ENCODE data around the gene ADGRF5. TPM values are rescaled to one million over a fixed set of nuclear protein-coding genes. Genes with fewer than 3 reads are reported as not detected.

Gene ADGRF5
- total RNA-seq, 1 donor from 2014 or later, result 0.37 TPM

DNA sequence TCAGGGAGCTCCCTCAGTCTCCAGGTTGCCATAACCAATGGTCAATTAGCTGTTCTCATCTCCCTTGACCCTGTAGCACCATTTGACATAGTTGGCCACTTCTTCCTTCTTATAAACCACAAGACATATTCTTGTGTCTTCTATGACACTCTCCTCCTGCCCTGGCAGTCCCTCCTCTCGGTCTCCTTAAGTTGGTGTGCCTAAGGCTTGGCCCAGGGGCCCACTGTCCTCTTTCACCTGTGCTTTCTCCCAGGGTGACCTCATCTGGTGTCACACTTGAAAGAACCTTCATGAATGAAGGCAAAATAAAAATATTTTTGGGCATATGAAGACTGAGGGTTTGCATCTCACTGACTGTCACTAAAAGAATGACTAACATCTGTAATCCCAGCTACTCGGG lies 9.7 kb upstream of the ADGRF5 start:
- no peaks in the 10 kb centered on the region for H3K36me3 Mint-ChIP-seq (ENCODE audit: unreplicated experiment)
- H3K4me1 Mint-ChIP-seq (ENCODE audit: low read depth, unreplicated experiment), result no peaks in the 10 kb centered on the region
- DNase-seq, result no peak
- H3K27ac Mint-ChIP-seq (ENCODE audit: unreplicated experiment), result no peak overlapping the region
- H3K9me3 Mint-ChIP-seq (ENCODE audit: unreplicated experiment), result no peaks in the 10 kb centered on the region
- TF ChIP-seq CTCF (IDR thresholded peaks at IDR 0.05; ENCODE audit: partially characterized antibody, unreplicated experiment), result no peak
- no peaks in the 10 kb centered on the region for H3K27me3 Mint-ChIP-seq (ENCODE audit: unreplicated experiment)
- H3K4me3 Mint-ChIP-seq (ENCODE audit: unreplicated experiment), result no peak overlapping the region

DNA sequence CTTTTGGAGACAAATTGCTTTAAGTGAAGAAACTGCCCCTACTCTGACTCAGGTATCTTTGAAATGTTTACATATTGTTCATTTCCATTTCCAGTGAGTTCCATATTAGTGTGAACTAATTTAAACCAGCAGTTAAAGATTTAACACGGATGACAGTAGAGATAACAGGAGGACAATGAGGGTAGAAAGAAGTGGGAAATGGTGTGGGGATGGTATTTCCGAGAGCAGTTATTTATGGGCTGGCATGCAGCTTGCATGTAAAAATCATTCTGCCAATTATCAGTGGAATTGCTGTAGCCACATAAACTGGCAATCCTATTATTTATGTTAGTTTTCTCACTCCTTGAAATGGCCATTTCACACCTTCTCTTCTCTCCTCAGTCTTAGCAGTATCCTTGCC lies 8.6 kb upstream of the ADGRF5 start:
- no peaks in the 10 kb centered on the region for H3K27me3 Mint-ChIP-seq (ENCODE audit: unreplicated experiment)
- no peak overlapping the region for H3K4me3 Mint-ChIP-seq (ENCODE audit: unreplicated experiment)
- no peaks in the 10 kb centered on the region for H3K4me1 Mint-ChIP-seq (ENCODE audit: low read depth, unreplicated experiment)
- no peak for DNase-seq
- no peak overlapping the region for H3K27ac Mint-ChIP-seq (ENCODE audit: unreplicated experiment)
- no peak for TF ChIP-seq CTCF (IDR thresholded peaks at IDR 0.05; ENCODE audit: partially characterized antibody, unreplicated experiment)
- H3K36me3 Mint-ChIP-seq (ENCODE audit: unreplicated experiment), result no peaks in the 10 kb centered on the region
- no peaks in the 10 kb centered on the region for H3K9me3 Mint-ChIP-seq (ENCODE audit: unreplicated experiment)

DNA sequence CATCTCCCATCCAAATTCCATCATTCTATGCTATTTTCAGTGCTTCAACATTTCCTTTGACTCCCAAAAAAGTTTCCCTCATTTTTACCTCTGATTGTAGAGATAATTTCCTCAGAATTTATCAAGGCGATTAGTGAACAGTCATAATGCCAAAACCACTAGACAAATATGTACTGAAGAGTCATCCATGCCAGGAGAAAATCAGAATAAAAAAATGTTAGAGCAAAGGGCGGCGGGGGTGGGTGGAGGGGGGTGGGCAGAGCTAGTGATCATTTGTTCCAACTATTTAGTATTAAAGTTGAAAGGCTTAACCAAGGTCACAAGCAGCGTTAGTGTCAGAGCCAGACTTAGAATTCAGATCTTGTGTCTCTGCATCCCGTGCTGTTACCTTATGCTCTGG lies 5.3 kb upstream of the ADGRF5 start:
- H3K27me3 Mint-ChIP-seq (ENCODE audit: unreplicated experiment), result no peaks in the 10 kb centered on the region
- H3K36me3 Mint-ChIP-seq (ENCODE audit: unreplicated experiment), result no peaks in the 10 kb centered on the region
- H3K4me3 Mint-ChIP-seq (ENCODE audit: unreplicated experiment), result no peak overlapping the region
- no peak overlapping the region for H3K27ac Mint-ChIP-seq (ENCODE audit: unreplicated experiment)
- H3K9me3 Mint-ChIP-seq (ENCODE audit: unreplicated experiment), result peaks cover 2% of the 10 kb centered on the region
- H3K4me1 Mint-ChIP-seq (ENCODE audit: low read depth, unreplicated experiment), result no peaks in the 10 kb centered on the region
- DNase-seq, result no peak
- no peak for TF ChIP-seq CTCF (IDR thresholded peaks at IDR 0.05; ENCODE audit: partially characterized antibody, unreplicated experiment)

- no peaks in the 10 kb centered on the region for H3K27me3 Mint-ChIP-seq (ENCODE audit: unreplicated experiment)
- H3K4me1 Mint-ChIP-seq (ENCODE audit: low read depth, unreplicated experiment), result no peaks in the 10 kb centered on the region
- no peak for DNase-seq
- TF ChIP-seq CTCF (IDR thresholded peaks at IDR 0.05; ENCODE audit: partially characterized antibody, unreplicated experiment), result no peak
- no peaks in the 10 kb centered on the region for H3K36me3 Mint-ChIP-seq (ENCODE audit: unreplicated experiment)
- peaks cover 2% of the 10 kb centered on the region for H3K9me3 Mint-ChIP-seq (ENCODE audit: unreplicated experiment)
- no peak overlapping the region for H3K27ac Mint-ChIP-seq (ENCODE audit: unreplicated experiment)
- H3K4me3 Mint-ChIP-seq (ENCODE audit: unreplicated experiment), result no peak overlapping the region
Observed at GRCh38 chr6:46926481-46926880, 4.7 kb upstream of the ADGRF5 start.

GRCh38 chr6:46925563-46926253 lies 4.0 kb upstream of the ADGRF5 start:
- H3K9me3 Mint-ChIP-seq (ENCODE audit: unreplicated experiment), result peaks cover 2% of the 10 kb centered on the region
- H3K27me3 Mint-ChIP-seq (ENCODE audit: unreplicated experiment), result no peaks in the 10 kb centered on the region
- no peak for DNase-seq
- H3K4me3 Mint-ChIP-seq (ENCODE audit: unreplicated experiment), result no peak overlapping the region
- H3K36me3 Mint-ChIP-seq (ENCODE audit: unreplicated experiment), result no peaks in the 10 kb centered on the region
- H3K4me1 Mint-ChIP-seq (ENCODE audit: low read depth, unreplicated experiment), result no peaks in the 10 kb centered on the region
- no peak for TF ChIP-seq CTCF (IDR thresholded peaks at IDR 0.05; ENCODE audit: partially characterized antibody, unreplicated experiment)
- H3K27ac Mint-ChIP-seq (ENCODE audit: unreplicated experiment), result no peak overlapping the region

Measured in glutamatergic neuron (in vitro differentiated cells).